Muscle of back (tissue), 11 donors: ENCODE results near the gene CNOT4. TPM values are rescaled to one million over a fixed set of nuclear protein-coding genes. Genes with fewer than 3 reads are reported as not detected.

Source experiments
- DNase-seq, 3 donors: peaks; one replicate each; pipeline versions ENCODE4 v3.0.0 to v3.0.0-alpha.2; 2013
- polyA plus RNA-seq, 10 donors: library from polyadenylated mRNA; unstranded; fragments of 120-200 nt; gene quantifications; one replicate each; pipeline ENCODE4 v1.2.1, GENCODE V29; 2013; ENCODE audit not compliant: insufficient read length in 10 of 10

Gene CNOT4
- polyA plus RNA-seq, 10 donors: 20.3 to 26.1 (median 22.6) TPM

- DNase-seq: no peak
These were observed 103.0 kb downstream of the CNOT4 start for GRCh38 chr7:135406918-135407317.

GRCh38 chr7:135405969-135406368 is 103.9 kb downstream of the CNOT4 start:
- no peak for DNase-seq

GRCh38 chr7:135403302-135403701 is 106.6 kb downstream of the CNOT4 start:
- no peak for DNase-seq

- DNase-seq: no peak
These were observed 112.2 kb downstream of the CNOT4 start for GRCh38 chr7:135397689-135398088.

- no peak for DNase-seq
These were observed 117.2 kb downstream of the CNOT4 start for GRCh38 chr7:135392701-135393100.

- no peak for DNase-seq
These were observed 118.4 kb downstream of the CNOT4 start for GRCh38 chr7:135391514-135391913.

- no peak for DNase-seq
These were observed 119.1 kb downstream of the CNOT4 start for GRCh38 chr7:135390829-135391228.

- no peak for DNase-seq
These were observed 119.9 kb downstream of the CNOT4 start for GRCh38 chr7:135389971-135390370.

GRCh38 chr7:135388616-135389015 is 121.3 kb downstream of the CNOT4 start:
- DNase-seq: no peak

GRCh38 chr7:135386776-135387175 is 123.1 kb downstream of the CNOT4 start:
- DNase-seq: no peak

- DNase-seq: no peak
These were observed 123.7 kb downstream of the CNOT4 start for GRCh38 chr7:135386181-135386580.

GRCh38 chr7:135385209-135385608 is 124.7 kb downstream of the CNOT4 start:
- DNase-seq: no peak

GRCh38 chr7:135383525-135384175 is 126.3 kb downstream of the CNOT4 start:
- no peak for DNase-seq

GRCh38 chr7:135382173-135382572 is 127.7 kb downstream of the CNOT4 start:
- no peak for DNase-seq

- no peak for DNase-seq
These were observed 128.5 kb downstream of the CNOT4 start for GRCh38 chr7:135381369-135381768.

GRCh38 chr7:135380351-135380750 is 129.6 kb downstream of the CNOT4 start:
- no peak for DNase-seq

- no peak for DNase-seq
These were observed 132.7 kb downstream of the CNOT4 start for GRCh38 chr7:135377171-135377570.

GRCh38 chr7:135375908-135376699 is 133.8 kb downstream of the CNOT4 start:
- DNase-seq: no peak

GRCh38 chr7:135374736-135375135 is 135.2 kb downstream of the CNOT4 start:
- DNase-seq: no peak

GRCh38 chr7:135372222-135372621 is 137.7 kb downstream of the CNOT4 start:
- no peak for DNase-seq

GRCh38 chr7:135370656-135371055 is 139.2 kb downstream of the CNOT4 start:
- no peak for DNase-seq

- no peak for DNase-seq
These were observed 140.5 kb downstream of the CNOT4 start for GRCh38 chr7:135369405-135369804.

- DNase-seq: no peak
These were observed 141.3 kb downstream of the CNOT4 start for GRCh38 chr7:135368416-135369186.
